ENCODE measurements around the gene CHAC1.

CHAC1 gene

DNA sequence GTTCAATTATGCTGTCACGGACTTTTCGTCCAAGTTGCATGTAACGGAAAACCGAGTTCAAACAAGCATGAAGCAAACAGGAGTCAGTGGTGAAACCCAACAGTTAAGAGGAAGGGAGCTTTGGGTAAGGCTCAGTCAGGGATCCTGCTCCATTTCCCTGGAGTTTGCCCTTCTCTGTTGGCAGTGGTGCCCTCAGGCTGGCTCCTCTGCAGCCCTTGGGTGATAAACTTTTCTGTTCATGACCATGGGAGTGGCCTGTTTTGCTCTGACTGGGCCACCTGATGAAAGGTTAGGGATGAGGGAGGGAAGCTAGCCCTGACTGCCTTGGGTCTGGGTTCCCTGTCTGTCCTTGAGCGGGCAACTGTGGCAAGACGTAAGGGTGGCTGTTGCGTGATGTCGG is 16.1 kb downstream of the CHAC1 start:
- Histone ChIP-seq H3K4me3 (ENCODE audit: low read depth, low read length, poor library complexity, severe bottlenecking) (no peak overlapping the region), H3K4me2 (ENCODE audit: low read length) (no peak overlapping the region), H3K4me1 (ENCODE audit: insufficient read depth, low read length, severe bottlenecking) (no peaks in the 10 kb centered on the region), H3K9me3 (ENCODE audit: low read length) (no peaks in the 10 kb centered on the region), H3F3A (ENCODE audit: insufficient read depth, low read length) (no peaks in the 10 kb centered on the region), H4K20me1 (ENCODE audit: insufficient read depth, low read length) (no peaks in the 10 kb centered on the region), H3K9ac (ENCODE audit: low read length) (no peak overlapping the region), H3K36me3 (ENCODE audit: insufficient read depth, low read length) (no peaks in the 10 kb centered on the region), H2AFZ (ENCODE audit: low read length) (no peak overlapping the region), H3K27me3 (ENCODE audit: insufficient read depth, low read length) (no peaks in the 10 kb centered on the region), H3K79me2 (ENCODE audit: insufficient read depth, low read length) (no peaks in the 10 kb centered on the region), H3K9me2 (ENCODE audit: low read depth, low read length) (no peaks in the 10 kb centered on the region), H3K27ac (ENCODE audit: low read depth, low read length, poor library complexity, severe bottlenecking) (no peak overlapping the region)
- no peak for TF ChIP-seq EZH2 (IDR thresholded peaks at IDR 0.05; ENCODE audit: borderline replicate concordance, low read length)
- TF ChIP-seq, protein P1, sequence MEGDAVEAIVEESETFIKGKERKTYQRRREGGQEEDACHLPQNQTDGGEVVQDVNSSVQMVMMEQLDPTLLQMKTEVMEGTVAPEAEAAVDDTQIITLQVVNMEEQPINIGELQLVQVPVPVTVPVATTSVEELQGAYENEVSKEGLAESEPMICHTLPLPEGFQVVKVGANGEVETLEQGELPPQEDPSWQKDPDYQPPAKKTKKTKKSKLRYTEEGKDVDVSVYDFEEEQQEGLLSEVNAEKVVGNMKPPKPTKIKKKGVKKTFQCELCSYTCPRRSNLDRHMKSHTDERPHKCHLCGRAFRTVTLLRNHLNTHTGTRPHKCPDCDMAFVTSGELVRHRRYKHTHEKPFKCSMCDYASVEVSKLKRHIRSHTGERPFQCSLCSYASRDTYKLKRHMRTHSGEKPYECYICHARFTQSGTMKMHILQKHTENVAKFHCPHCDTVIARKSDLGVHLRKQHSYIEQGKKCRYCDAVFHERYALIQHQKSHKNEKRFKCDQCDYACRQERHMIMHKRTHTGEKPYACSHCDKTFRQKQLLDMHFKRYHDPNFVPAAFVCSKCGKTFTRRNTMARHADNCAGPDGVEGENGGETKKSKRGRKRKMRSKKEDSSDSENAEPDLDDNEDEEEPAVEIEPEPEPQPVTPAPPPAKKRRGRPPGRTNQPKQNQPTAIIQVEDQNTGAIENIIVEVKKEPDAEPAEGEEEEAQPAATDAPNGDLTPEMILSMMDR (IDR thresholded peaks at IDR 0.05; ENCODE audit: low read length): no peak

DNA sequence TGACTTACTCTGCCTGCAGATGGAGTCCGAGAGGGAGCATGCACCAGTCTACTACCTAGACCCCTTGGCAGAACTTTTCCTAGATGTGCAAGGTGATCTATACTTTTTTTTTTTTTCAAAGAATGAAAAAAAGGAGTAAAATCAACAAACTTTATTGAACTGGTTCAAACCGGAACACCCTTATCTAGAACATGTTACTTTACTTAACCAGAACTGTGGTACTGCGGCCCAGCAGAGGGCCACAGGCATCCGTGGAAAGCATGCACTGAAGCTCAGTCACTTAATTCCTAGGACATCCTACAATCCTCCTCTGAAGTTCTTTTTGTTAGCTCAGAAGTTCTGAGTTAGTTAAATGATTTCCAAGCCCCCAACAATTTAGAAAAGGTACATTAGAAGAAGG is 21.6 kb downstream of the CHAC1 start:
- Histone ChIP-seq H3K4me3 (ENCODE audit: low read depth, low read length, poor library complexity, severe bottlenecking) (no peak overlapping the region), H3K27ac (ENCODE audit: low read depth, low read length, poor library complexity, severe bottlenecking) (no peak overlapping the region), H3K4me1 (ENCODE audit: insufficient read depth, low read length, severe bottlenecking) (no peaks in the 10 kb centered on the region), H3K4me2 (ENCODE audit: low read length) (no peak overlapping the region), H3F3A (ENCODE audit: insufficient read depth, low read length) (no peaks in the 10 kb centered on the region), H3K79me2 (ENCODE audit: insufficient read depth, low read length) (no peaks in the 10 kb centered on the region), H3K9me3 (ENCODE audit: low read length) (no peaks in the 10 kb centered on the region), H4K20me1 (ENCODE audit: insufficient read depth, low read length) (no peaks in the 10 kb centered on the region), H3K36me3 (ENCODE audit: insufficient read depth, low read length) (peaks cover 44% of the 10 kb centered on the region), H3K9ac (ENCODE audit: low read length) (no peak overlapping the region), H3K27me3 (ENCODE audit: insufficient read depth, low read length) (no peaks in the 10 kb centered on the region), H2AFZ (ENCODE audit: low read length) (no peak overlapping the region), H3K9me2 (ENCODE audit: low read depth, low read length) (no peaks in the 10 kb centered on the region)
- no peak for TF ChIP-seq EZH2 (IDR thresholded peaks at IDR 0.05; ENCODE audit: borderline replicate concordance, low read length)
- TF ChIP-seq, protein P1 (IDR thresholded peaks at IDR 0.05; ENCODE audit: low read length): no peak; the same call in 1 of the 2 replicates

DNA sequence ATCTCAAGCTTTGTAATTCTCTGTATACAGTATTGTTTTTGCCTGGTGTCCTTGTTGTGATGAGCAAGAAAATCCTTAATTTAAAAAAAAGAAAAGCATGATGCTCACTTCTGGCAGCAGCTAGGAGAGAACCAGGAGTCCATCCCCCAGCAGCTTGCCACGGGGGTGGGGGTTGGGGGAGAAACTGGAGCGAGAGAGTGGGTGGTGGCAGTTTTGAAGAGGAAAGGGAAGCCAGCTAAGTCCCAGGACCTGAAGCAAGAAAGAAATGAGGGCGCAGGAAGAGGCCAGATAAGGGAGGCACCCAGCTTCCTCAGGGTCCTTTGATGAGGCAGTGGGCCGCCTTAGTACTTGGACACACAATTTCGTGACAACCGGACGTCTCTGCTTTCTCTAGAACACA is 23.5 kb downstream of the CHAC1 start:
- H3F3A ChIP-seq (ENCODE audit: insufficient read depth, low read length): no peaks in the 10 kb centered on the region
- no peaks in the 10 kb centered on the region for H3K9me3 ChIP-seq (ENCODE audit: low read length)
- TF ChIP-seq, protein P1 (IDR thresholded peaks at IDR 0.05; ENCODE audit: low read length): no peak
- no peak for TF ChIP-seq EZH2 (IDR thresholded peaks at IDR 0.05; ENCODE audit: borderline replicate concordance, low read length)
- peaks cover 63% of the 10 kb centered on the region for H3K36me3 ChIP-seq (ENCODE audit: insufficient read depth, low read length)
- H3K4me1 ChIP-seq (ENCODE audit: insufficient read depth, low read length, severe bottlenecking): no peaks in the 10 kb centered on the region
- H3K27me3 ChIP-seq (ENCODE audit: insufficient read depth, low read length): no peaks in the 10 kb centered on the region
- no peak overlapping the region for H3K27ac ChIP-seq (ENCODE audit: low read depth, low read length, poor library complexity, severe bottlenecking)
- no peaks in the 10 kb centered on the region for H3K9me2 ChIP-seq (ENCODE audit: low read depth, low read length)
- H2AFZ ChIP-seq (ENCODE audit: low read length): no peak overlapping the region
- H3K79me2 ChIP-seq (ENCODE audit: insufficient read depth, low read length): no peaks in the 10 kb centered on the region
- no peak overlapping the region for H3K9ac ChIP-seq (ENCODE audit: low read length)
- no peak overlapping the region for H3K4me2 ChIP-seq (ENCODE audit: low read length)
- no peaks in the 10 kb centered on the region for H4K20me1 ChIP-seq (ENCODE audit: insufficient read depth, low read length)
- H3K4me3 ChIP-seq (ENCODE audit: low read depth, low read length, poor library complexity, severe bottlenecking): no peak overlapping the region
